ENCODE measurements around the gene TRAF4.
A peak's percentile ranks its signal among the peaks of the same experiment; 100 is the strongest.

TRAF4 gene, protein sequence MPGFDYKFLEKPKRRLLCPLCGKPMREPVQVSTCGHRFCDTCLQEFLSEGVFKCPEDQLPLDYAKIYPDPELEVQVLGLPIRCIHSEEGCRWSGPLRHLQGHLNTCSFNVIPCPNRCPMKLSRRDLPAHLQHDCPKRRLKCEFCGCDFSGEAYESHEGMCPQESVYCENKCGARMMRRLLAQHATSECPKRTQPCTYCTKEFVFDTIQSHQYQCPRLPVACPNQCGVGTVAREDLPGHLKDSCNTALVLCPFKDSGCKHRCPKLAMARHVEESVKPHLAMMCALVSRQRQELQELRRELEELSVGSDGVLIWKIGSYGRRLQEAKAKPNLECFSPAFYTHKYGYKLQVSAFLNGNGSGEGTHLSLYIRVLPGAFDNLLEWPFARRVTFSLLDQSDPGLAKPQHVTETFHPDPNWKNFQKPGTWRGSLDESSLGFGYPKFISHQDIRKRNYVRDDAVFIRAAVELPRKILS

DNA sequence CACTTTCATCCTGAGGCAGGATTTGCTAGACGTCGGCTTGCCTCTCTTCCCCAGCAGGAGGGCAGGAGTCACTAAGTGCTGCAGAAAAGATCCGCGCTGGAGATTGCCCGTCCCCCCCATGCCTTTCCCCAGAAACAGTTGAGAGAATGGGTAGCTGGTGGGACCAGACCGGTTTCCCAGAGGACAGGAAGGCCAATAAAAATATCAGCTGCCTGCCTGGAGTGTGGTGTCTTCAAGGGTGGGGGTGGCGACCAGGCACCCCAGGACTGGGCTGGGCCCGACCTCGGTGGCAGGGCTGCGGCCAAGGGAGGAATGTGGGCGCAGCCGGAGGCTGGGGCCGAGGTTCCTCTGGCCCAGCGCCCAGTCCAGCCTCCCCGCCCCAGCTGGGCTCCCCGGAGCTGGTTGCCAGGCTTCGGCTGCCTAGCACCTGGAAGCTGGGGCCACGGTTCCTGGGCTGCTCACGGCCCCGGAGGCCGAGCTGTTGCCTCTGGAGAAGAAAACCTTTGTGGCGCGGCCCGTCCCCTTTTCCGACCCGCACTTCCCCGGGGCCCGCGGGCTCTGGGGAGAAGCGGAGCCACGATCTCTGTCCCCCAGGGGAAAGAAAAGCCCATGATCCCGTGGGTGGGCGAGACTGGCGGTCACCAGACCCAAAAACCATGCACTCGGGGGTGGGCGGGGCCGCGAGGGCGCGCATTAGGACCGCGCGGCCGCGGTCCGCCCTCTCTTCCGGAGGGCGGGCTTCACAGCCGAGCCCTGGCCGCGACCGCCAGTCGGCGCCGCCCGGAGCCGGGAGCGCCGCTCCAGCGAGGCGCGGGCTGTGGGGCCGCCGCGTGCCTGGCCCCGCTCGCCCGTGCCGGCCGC lies at the start of gene TRAF4:
TSS of gene TRAF4 (plus strand) at position 769 of the 861 bp plus-strand sequence. CDS start 102 bp downstream, outside the sequence.
- ChIA-PET CTCF (interaction anchor here (1.2 to 1.7 kb wide), 3 partner anchors 15 to 20 kb away, joined by 4 to 19 read pairs (median 7); partner anchors contain the start of genes NEK8 and TLCD1), POLR2A (interaction anchor here (0.9 to 17.2 kb wide), 8 partner anchors 8 to 100 kb away, joined by 3 to 409 read pairs (median 4); partner anchors contain the start of genes BLTP2, FAM222B, NEK8 and RPL23A)
- DNase-seq (ENCODE audit: extremely low spot score), result peak; percentile 75
- TF ChIP-seq FOXK2 (IDR thresholded peaks at IDR 0.05) (no peak), ARNT (IDR thresholded peaks at IDR 0.05) (peak; percentile 63; the same call in 1 of the 2 replicates), FOXM1 (IDR thresholded peaks at IDR 0.05; ENCODE audit: borderline replicate concordance) (peak; percentile 52; the same call in 1 of the 2 replicates)

DNA sequence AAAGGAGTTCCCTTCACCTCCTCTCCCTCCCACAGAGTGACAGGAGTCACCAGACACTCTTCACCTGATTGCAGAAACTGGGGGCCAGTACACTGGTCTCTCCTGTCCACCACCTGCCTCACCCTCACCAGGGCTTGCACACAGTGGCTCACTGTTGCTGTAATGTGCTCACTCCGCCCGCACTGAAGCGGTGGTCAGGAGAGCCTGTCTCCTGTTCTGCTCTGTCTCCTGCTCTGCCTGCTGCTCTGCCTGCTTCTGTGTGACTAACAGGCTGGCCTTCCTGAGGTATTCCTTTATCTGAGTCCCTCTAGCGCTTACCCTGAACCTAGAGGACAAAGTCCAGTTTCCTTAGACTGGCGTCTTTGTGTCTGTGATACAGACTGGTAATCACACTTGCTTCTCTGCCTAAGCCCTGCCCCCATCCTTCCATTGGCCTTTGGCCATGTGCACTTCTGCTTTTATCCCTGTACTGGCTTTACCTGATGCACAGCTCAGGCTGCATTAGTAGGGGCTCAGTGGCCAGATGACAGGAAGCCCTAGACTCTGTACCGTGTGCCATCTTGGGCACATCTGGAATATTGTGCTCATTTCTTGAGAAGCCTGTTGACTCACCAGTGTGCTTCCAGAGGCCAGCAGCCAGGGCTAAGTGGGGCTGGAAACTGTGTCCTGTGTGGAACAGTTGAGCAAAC lies 45.4 kb upstream of the TRAF4 start:
- ChIA-PET CTCF (no interaction called here), POLR2A (interaction anchor here (1.2 to 15.7 kb wide), 3 partner anchors 13 to 26 kb away, joined by 3 to 309 read pairs (median 3); partner anchors contain the start of genes NEK8, PROCA1, RPL23A and TLCD1)
- no peak for DNase-seq (ENCODE audit: extremely low spot score)
- TF ChIP-seq ELF4 (IDR thresholded peaks at IDR 0.05) (no peak), FOXA1 (IDR thresholded peaks at IDR 0.05) (no peak), HDGF (IDR thresholded peaks at IDR 0.05; ENCODE audit: borderline replicate concordance) (no peak), FOXM1 (IDR thresholded peaks at IDR 0.05; ENCODE audit: borderline replicate concordance) (no peak), CTBP1 (IDR thresholded peaks at IDR 0.05; ENCODE audit: borderline replicate concordance) (no peak), L3MBTL2 (conservative IDR thresholded peaks at IDR 0.05) (no peak), TARDBP (IDR thresholded peaks at IDR 0.05) (no peak), SUZ12 (IDR thresholded peaks at IDR 0.05) (no peak), SP1 (IDR thresholded peaks at IDR 0.05) (no peak), LEF1 (IDR thresholded peaks at IDR 0.05; ENCODE audit: borderline replicate concordance) (no peak), FOXK2 (IDR thresholded peaks at IDR 0.05) (no peak)

DNA sequence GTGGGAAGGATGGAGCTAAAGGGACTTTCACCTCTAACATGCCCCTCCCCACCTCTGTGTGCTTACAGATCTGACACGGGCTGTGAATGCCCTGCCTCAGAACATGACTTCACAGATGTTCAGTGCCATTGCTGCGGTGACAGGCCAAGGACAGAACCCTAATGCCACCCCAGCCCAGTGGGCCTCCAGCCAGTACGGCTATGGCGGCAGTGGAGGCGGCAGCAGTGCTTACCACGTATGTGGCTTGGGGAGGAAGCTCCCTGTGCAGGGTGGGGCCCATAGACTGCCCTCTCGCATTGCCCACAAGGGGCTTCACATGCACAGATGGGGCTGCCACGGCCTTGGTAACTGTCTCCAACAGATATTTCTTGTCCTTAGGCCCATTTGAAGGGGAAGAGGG lies 43.5 kb upstream of the TRAF4 start:
- POLR2A ChIA-PET, result interaction anchor here (2.6 to 15.7 kb wide), 2 partner anchors 11 to 24 kb away, joined by 25 to 309 read pairs; partner anchors contain the start of genes NEK8, PROCA1, RPL23A and TLCD1
- TF ChIP-seq HDGF (IDR thresholded peaks at IDR 0.05; ENCODE audit: borderline replicate concordance), result no peak
- no peak for TF ChIP-seq NFRKB (IDR thresholded peaks at IDR 0.05)
- no peak for TF ChIP-seq ZNF384 (IDR thresholded peaks at IDR 0.05)
- CTCF ChIA-PET, result interaction anchor here (0.5 kb wide), 1 partner anchor 15 kb away, joined by 3 read pairs; no protein-coding TSS in a partner anchor
- no peak for DNase-seq (ENCODE audit: extremely low spot score)

DNA sequence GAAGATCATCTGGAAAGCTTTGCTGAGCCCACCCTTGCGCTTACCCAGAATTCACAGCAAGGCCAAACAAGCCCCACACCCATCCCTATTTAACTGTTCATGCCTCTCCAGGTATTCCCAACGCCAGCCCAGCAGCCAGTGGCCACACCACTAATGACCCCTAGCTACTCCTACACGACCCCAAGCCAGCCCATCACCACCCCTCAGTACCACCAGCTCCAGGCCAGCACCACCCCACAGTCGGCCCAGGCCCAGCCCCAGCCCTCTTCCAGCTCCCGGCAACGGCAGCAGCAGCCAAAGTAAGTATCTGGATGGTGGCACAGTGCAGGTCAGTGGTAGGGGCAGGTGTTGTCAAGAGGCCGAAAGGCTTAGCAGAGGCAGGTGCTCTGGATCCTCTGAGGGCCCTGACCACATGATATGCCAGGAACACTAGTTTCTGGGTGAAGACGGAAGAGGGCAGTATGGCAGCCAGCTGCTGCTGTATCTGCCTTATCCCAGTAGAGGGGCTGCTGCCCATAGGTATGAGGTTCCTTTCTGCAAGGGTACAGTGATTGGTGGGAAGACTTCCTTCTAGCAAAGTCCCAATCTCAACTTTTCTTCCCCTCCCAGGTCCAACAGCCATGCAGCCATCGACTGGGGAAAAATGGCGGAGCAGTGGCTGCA lies 42.9 kb upstream of the TRAF4 start:
- ChIA-PET CTCF (interaction anchor here (0.5 kb wide), 1 partner anchor 15 kb away, joined by 3 read pairs; no protein-coding TSS in a partner anchor), POLR2A (interaction anchor here (2.6 to 15.7 kb wide), 2 partner anchors 10 to 23 kb away, joined by 25 to 309 read pairs; partner anchors contain the start of genes NEK8, PROCA1, RPL23A and TLCD1)
- TF ChIP-seq FOXM1 (IDR thresholded peaks at IDR 0.05; ENCODE audit: borderline replicate concordance) (no peak), SP1 (IDR thresholded peaks at IDR 0.05) (no peak), NFRKB (IDR thresholded peaks at IDR 0.05) (no peak), ZNF384 (IDR thresholded peaks at IDR 0.05) (no peak), BHLHE40 (IDR thresholded peaks at IDR 0.05; ENCODE audit: borderline replicate concordance) (no peak), TARDBP (IDR thresholded peaks at IDR 0.05) (no peak), L3MBTL2 (conservative IDR thresholded peaks at IDR 0.05) (no peak), FOXK2 (IDR thresholded peaks at IDR 0.05) (no peak), LEF1 (IDR thresholded peaks at IDR 0.05; ENCODE audit: borderline replicate concordance) (no peak), SUZ12 (IDR thresholded peaks at IDR 0.05) (no peak), ARNT (IDR thresholded peaks at IDR 0.05) (no peak), CTBP1 (IDR thresholded peaks at IDR 0.05; ENCODE audit: borderline replicate concordance) (no peak), HDGF (IDR thresholded peaks at IDR 0.05; ENCODE audit: borderline replicate concordance) (no peak), FOXA1 (IDR thresholded peaks at IDR 0.05) (no peak), ELF4 (IDR thresholded peaks at IDR 0.05) (no peak)
- TF ChIP-seq, protein P1, sequence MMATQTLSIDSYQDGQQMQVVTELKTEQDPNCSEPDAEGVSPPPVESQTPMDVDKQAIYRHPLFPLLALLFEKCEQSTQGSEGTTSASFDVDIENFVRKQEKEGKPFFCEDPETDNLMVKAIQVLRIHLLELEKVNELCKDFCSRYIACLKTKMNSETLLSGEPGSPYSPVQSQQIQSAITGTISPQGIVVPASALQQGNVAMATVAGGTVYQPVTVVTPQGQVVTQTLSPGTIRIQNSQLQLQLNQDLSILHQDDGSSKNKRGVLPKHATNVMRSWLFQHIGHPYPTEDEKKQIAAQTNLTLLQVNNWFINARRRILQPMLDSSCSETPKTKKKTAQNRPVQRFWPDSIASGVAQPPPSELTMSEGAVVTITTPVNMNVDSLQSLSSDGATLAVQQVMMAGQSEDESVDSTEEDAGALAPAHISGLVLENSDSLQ (IDR thresholded peaks at IDR 0.05), result no peak
- no peak for DNase-seq (ENCODE audit: extremely low spot score)

DNA sequence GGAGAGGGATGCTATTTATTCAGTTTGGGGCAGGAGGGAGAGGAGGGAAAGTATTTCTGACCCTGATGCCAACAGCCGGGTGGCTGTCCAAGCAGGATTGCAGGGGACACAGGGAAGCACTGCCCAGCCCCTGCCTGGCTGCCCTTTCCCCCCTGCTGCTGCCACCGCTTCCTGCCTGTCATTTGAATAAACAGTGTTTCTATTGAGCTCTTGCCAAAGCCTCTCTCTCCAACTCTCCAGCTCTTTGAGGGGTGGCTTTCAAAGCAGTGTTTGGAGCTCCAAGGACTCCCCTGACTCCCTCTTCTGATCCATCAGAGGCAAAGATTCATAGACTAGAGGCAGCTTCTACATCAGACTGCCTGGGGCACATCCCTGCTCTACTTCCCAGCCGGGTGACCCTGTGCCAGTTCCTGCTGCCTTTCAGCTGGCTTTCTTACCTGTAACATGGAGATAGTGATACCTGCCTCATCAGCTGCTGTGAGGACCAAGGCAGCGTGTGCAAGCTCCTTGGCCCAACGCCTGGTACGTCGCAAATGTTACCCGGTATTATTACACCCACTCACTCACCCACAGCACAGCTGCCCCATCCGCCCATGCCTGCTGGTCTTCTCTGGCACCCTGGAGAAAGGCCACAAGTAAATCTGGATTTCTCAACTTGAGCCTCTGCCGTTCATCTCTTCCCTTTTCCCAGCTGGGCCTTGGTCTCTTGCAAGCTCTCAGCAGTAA lies 41.6 kb upstream of the TRAF4 start:
- DNase-seq (ENCODE audit: extremely low spot score), result no peak
- POLR2A ChIA-PET, result interaction anchor here (1.0 to 15.7 kb wide), 4 partner anchors 9 to 40 kb away, joined by 3 to 309 read pairs (median 14); partner anchors contain the start of genes NEK8, PROCA1, RPL23A and SDF2
- CTCF ChIA-PET, result interaction anchor here (0.8 kb wide), 1 partner anchor 58 kb away, joined by 3 read pairs; no protein-coding TSS in a partner anchor
- no peak for TF ChIP-seq FOXA1 (IDR thresholded peaks at IDR 0.05)
- TF ChIP-seq HDGF (IDR thresholded peaks at IDR 0.05; ENCODE audit: borderline replicate concordance), result no peak
- no peak for TF ChIP-seq SP1 (IDR thresholded peaks at IDR 0.05)
- no peak for TF ChIP-seq SUZ12 (IDR thresholded peaks at IDR 0.05)
- TF ChIP-seq CTBP1 (IDR thresholded peaks at IDR 0.05; ENCODE audit: borderline replicate concordance), result no peak
- no peak for TF ChIP-seq FOXM1 (IDR thresholded peaks at IDR 0.05; ENCODE audit: borderline replicate concordance)
- TF ChIP-seq ZNF384 (IDR thresholded peaks at IDR 0.05), result no peak
- no peak for TF ChIP-seq NFRKB (IDR thresholded peaks at IDR 0.05)
- TF ChIP-seq LEF1 (IDR thresholded peaks at IDR 0.05; ENCODE audit: borderline replicate concordance), result no peak
- TF ChIP-seq TARDBP (IDR thresholded peaks at IDR 0.05), result no peak
- TF ChIP-seq BHLHE40 (IDR thresholded peaks at IDR 0.05; ENCODE audit: borderline replicate concordance), result no peak

Data from HEK293T (cell line).